Measurements from ENCODE around the gene MAMSTR. TPM values are rescaled to one million over a fixed set of nuclear protein-coding genes. Genes with fewer than 3 reads are reported as not detected.

Gene MAMSTR
- total and polyA plus RNA-seq, 2 donors (not counting 1 experiment from before 2014, with no cell fraction given): 0.60 to 1.6 TPM

DNA sequence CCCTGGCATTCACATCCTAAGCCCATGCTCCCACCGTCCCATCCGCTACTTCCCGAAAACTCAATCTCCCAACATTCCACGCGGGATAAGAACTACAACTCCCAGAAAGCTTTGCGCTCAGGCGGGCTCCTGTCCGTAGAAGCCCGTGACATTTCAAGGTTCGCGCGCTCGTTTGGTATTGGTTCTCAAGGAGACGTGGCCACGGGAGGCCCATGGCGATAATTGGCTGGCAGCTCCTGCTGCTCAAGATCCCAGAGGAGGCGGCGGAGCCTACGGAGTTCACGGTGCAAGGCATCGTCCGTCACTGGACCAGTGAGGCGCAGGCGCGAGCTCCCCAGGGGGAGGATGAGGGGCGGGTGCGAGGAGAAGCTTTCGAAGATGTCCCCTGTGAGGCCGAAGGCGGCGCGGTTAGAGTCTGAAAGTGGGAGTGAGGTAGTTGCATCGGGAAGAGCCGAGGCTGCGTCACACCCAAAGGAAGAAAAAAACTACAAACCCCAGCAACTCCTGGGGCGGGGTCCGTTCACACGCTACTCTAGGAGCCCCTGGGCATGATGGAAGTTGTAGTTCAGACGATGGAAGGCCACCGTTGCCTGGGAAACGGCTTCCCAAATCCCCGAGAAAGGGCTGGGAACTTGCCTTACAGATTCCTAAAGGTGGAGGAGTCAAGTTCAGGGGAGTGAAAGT is 1.2 kb upstream of the MAMSTR start:
- POLR2A ChIA-PET: interaction anchor here (0.5 to 1.4 kb wide), 10 partner anchors 8 to 232 kb away, joined by 3 to 11 read pairs (median 3); no protein-coding TSS in a partner anchor
- Histone ChIP-seq H3K4me2 (replicated peaks; ENCODE audit: low read depth, low read length, poor library complexity, severe bottlenecking) (peak overlapping the region; percentile 91), H3K27ac (ENCODE audit: low read length in 2 of 2) (peak overlapping the region; percentile 92 to 93), H4K20me1 (ENCODE audit: control insufficient read depth, insufficient read depth, low read length, poor library complexity, severe bottlenecking) (no peaks in the 10 kb centered on the region), H2AFZ (ENCODE audit: insufficient read depth, low read depth, low read length, poor library complexity, severe bottlenecking) (peak overlapping the region; percentile 91), H3K9me3 (ENCODE audit: control extremely low read depth in 1 of 3, control insufficient read depth in 2 of 3, insufficient read depth in 1 of 3, low read length in 2 of 3) (peaks cover 0 to 28% (median 6%) of the 10 kb centered on the region in 3 donors), H3K36me3 (replicated peaks in 1 of 2; ENCODE audit: control extremely low read depth in 1 of 2, control insufficient read depth in 1 of 2, extremely low read depth in 1 of 2, insufficient read depth in 2 of 2, low read length in 1 of 2) (no peaks in the 10 kb centered on the region), H3K9ac (ENCODE audit: low read length) (peak overlapping the region; percentile 88), H3K4me3 (ENCODE audit: control extremely low read depth in 1 of 5, extremely low read depth in 1 of 5, insufficient read depth in 1 of 5, low read depth in 2 of 5, low read length in 4 of 5) (peak overlapping the region; percentile 47 to 91 (median 75)), H3K27me3 (replicated peaks in 1 of 4; ENCODE audit: control extremely low read depth in 1 of 4, control insufficient read depth in 3 of 4, insufficient read depth in 4 of 4, low read length in 3 of 4) (no peaks in the 10 kb centered on the region), H3K79me2 (ENCODE audit: control insufficient read depth, insufficient read depth, low read length) (no peaks in the 10 kb centered on the region), H3K4me1 (ENCODE audit: control insufficient read depth in 2 of 2, insufficient read depth in 2 of 2, low read length in 2 of 2) (peaks cover 10 to 25% of the 10 kb centered on the region in 2 donors)
- ATAC-seq (ENCODE audit: low read depth): peak; percentile 86
- peaks cover 9% of the 10 kb centered on the region for H3K9me3 Mint-ChIP-seq (ENCODE audit: insufficient read depth)
- H3K27me3 Mint-ChIP-seq: no peaks in the 10 kb centered on the region
- peak; percentile 93 for DNase-seq
- TF ChIP-seq, protein P1, sequence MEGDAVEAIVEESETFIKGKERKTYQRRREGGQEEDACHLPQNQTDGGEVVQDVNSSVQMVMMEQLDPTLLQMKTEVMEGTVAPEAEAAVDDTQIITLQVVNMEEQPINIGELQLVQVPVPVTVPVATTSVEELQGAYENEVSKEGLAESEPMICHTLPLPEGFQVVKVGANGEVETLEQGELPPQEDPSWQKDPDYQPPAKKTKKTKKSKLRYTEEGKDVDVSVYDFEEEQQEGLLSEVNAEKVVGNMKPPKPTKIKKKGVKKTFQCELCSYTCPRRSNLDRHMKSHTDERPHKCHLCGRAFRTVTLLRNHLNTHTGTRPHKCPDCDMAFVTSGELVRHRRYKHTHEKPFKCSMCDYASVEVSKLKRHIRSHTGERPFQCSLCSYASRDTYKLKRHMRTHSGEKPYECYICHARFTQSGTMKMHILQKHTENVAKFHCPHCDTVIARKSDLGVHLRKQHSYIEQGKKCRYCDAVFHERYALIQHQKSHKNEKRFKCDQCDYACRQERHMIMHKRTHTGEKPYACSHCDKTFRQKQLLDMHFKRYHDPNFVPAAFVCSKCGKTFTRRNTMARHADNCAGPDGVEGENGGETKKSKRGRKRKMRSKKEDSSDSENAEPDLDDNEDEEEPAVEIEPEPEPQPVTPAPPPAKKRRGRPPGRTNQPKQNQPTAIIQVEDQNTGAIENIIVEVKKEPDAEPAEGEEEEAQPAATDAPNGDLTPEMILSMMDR (IDR thresholded peaks at IDR 0.05): no peak
- no peak for TF ChIP-seq EZH2 (IDR thresholded peaks at IDR 0.05; ENCODE audit: borderline replicate concordance, insufficient read depth, low read depth, low read length, poor library complexity, severe bottlenecking)
- 1% methylated on average over 33 of the region's 42 CpGs for WGBS (ENCODE audit: insufficient coverage)
- CTCF ChIA-PET: interaction anchor here (0.5 to 2.0 kb wide), 3 partner anchors 18 to 731 kb away, joined by 3 to 6 read pairs (median 3); partner anchors contain the start of genes CA11 and PIH1D1
- peaks cover 21% of the 10 kb centered on the region for H3K4me1 Mint-ChIP-seq
- H3K27ac Mint-ChIP-seq: peak overlapping the region; percentile 98
- peak overlapping the region; percentile 98 for H3K4me3 Mint-ChIP-seq
- intact Hi-C loops (cut with micrococcal nuclease): loop anchor here (1.0 to 10.0 kb wide), 3 partner anchors 152 to 1304 kb away; partner anchors contain the start of genes PPP1R15A, SYNGR4, TMEM143 and VRK3

DNA sequence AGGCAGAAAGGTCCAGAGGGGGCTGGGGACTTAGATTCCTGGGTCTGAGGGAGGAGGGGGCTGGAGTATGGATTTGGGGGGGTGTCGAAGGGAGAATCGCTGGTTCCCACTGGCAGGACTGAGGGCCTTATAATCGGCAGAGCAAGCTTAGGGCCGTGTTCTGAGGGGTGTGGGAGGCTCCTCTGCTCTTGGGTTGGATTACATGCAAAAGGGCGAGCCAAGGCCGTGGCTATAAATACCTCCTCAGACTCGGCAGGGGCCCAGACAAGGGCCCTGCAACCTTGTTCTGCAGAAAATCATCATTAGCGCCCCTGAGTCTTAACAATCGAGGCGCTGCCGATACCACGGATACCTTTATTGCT is 707 bp upstream of the MAMSTR start:
- Histone ChIP-seq H2AFZ (ENCODE audit: insufficient read depth, low read depth, low read length, poor library complexity, severe bottlenecking) (peak overlapping the region; percentile 91), H3K36me3 (replicated peaks in 1 of 2; ENCODE audit: control extremely low read depth in 1 of 2, control insufficient read depth in 1 of 2, extremely low read depth in 1 of 2, insufficient read depth in 2 of 2, low read length in 1 of 2) (no peaks in the 10 kb centered on the region), H3K4me3 (ENCODE audit: control extremely low read depth in 1 of 5, extremely low read depth in 1 of 5, insufficient read depth in 1 of 5, low read depth in 2 of 5, low read length in 4 of 5) (peak overlapping the region in 2 of 5 experiments; percentile 61 to 91), H4K20me1 (ENCODE audit: control insufficient read depth, insufficient read depth, low read length, poor library complexity, severe bottlenecking) (no peaks in the 10 kb centered on the region), H3K4me2 (replicated peaks; ENCODE audit: low read depth, low read length, poor library complexity, severe bottlenecking) (peak overlapping the region; percentile 91), H3K9ac (ENCODE audit: low read length) (peak overlapping the region; percentile 88), H3K4me1 (ENCODE audit: control insufficient read depth in 2 of 2, insufficient read depth in 2 of 2, low read length in 2 of 2) (peaks cover 7 to 23% of the 10 kb centered on the region in 2 donors), H3K27me3 (replicated peaks in 1 of 4; ENCODE audit: control extremely low read depth in 1 of 4, control insufficient read depth in 3 of 4, insufficient read depth in 4 of 4, low read length in 3 of 4) (no peaks in the 10 kb centered on the region), H3K27ac (ENCODE audit: low read length in 2 of 2) (no peak overlapping the region), H3K9me3 (ENCODE audit: control extremely low read depth in 1 of 3, control insufficient read depth in 2 of 3, insufficient read depth in 1 of 3, low read length in 2 of 3) (peaks cover 0 to 24% (median 6%) of the 10 kb centered on the region in 3 donors), H3K79me2 (ENCODE audit: control insufficient read depth, insufficient read depth, low read length) (no peaks in the 10 kb centered on the region)
- Mint-ChIP-seq H3K27ac (peak overlapping the region; percentile 98), H3K4me1 (peaks cover 18% of the 10 kb centered on the region), H3K27me3 (no peaks in the 10 kb centered on the region), H3K4me3 (peak overlapping the region; percentile 98), H3K9me3 (ENCODE audit: insufficient read depth) (peaks cover 5% of the 10 kb centered on the region)
- POLR2A ChIA-PET: interaction anchor here (0.5 to 1.4 kb wide), 9 partner anchors 12 to 232 kb away, joined by 3 to 11 read pairs (median 3); no protein-coding TSS in a partner anchor
- WGBS (ENCODE audit: insufficient coverage): 39% methylated on average over 12 of the region's 12 CpGs
- CTCF ChIA-PET: interaction anchor here (0.5 to 2.0 kb wide), 3 partner anchors 19 to 74 kb away, joined by 3 to 6 read pairs (median 3); partner anchors contain the start of gene CA11
- DNase-seq: no peak
- TF ChIP-seq, protein P1 (IDR thresholded peaks at IDR 0.05): no peak
- no peak for TF ChIP-seq EZH2 (IDR thresholded peaks at IDR 0.05; ENCODE audit: borderline replicate concordance, insufficient read depth, low read depth, low read length, poor library complexity, severe bottlenecking)
- intact Hi-C loops (cut with micrococcal nuclease): loop anchor here (1.0 to 10.0 kb wide), 3 partner anchors 152 to 1305 kb away; partner anchors contain the start of genes PPP1R15A, SYNGR4, TMEM143 and VRK3
- ATAC-seq (ENCODE audit: low read depth): no peak

All from B cell (primary cell).